ENCODE results near the gene EFHD1.
"Not testable (repeated sequence)": the region's sequence is repeated elsewhere in the genome, so short reads cannot be mapped to it uniquely, and the experiment has no call there.

The EFHD1 gene

DNA sequence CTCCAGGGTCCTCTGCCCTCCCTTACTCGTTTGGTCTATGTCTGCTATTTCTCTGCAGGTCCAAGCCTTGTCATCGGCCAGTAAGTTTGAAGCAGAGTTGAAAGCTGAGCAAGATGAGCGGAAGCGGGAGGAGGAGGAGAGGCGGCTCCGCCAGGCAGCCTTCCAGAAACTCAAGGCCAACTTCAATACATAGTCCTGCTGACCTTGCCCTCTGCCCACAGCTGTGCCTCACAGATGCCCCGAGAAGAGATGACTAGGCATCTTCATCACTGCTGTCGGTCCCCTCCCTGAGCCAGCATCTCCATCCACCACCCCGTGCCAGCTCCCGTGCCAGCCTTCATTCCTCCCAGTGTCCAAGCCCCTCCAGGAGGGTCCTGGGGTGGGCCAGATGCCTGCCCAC lies 48.1 kb downstream of the EFHD1 start:
- Histone ChIP-seq H3K27me3 (replicated peaks; ENCODE audit: control insufficient read depth, insufficient read depth, low read length) (peaks cover 4% of the 10 kb centered on the region), H3K9ac (ENCODE audit: low read length) (no peak overlapping the region), H3K9me3 (ENCODE audit: control insufficient read depth, low read length) (no peaks in the 10 kb centered on the region), H3K4me3 (ENCODE audit: low read length) (no peak overlapping the region), H3K36me3 (ENCODE audit: control insufficient read depth, insufficient read depth, low read length, severe bottlenecking) (peaks cover 6% of the 10 kb centered on the region), H3K4me1 (ENCODE audit: control insufficient read depth, insufficient read depth, low read length) (no peaks in the 10 kb centered on the region)
- DNase-seq (ENCODE audit: low read depth): no peak

DNA sequence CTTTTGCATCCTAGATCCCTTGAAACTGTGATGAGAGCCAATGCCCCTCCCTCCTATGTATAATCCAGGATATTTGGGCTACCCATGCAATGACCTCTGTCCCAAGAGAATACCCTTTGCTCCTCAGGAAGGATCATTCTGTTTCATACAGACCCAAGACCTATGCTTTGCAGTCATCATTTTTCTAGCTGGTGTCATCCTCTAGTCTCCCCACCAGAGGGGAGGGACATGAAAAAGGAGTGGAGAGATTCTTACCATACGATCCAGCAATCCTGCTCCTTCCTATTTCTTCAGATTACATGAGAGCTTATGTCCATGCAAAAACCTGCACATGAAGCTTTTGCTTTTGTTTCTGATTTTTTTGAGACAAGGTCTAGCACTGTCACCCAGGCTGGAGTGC lies 50.0 kb downstream of the EFHD1 start:
- peaks cover 4% of the 10 kb centered on the region for H3K27me3 ChIP-seq (replicated peaks; ENCODE audit: control insufficient read depth, insufficient read depth, low read length)
- H3K4me1 ChIP-seq (ENCODE audit: control insufficient read depth, insufficient read depth, low read length): no peaks in the 10 kb centered on the region
- H3K9me3 ChIP-seq (ENCODE audit: control insufficient read depth, low read length): no peaks in the 10 kb centered on the region
- no peak overlapping the region for H3K4me3 ChIP-seq (ENCODE audit: low read length)
- H3K36me3 ChIP-seq (ENCODE audit: control insufficient read depth, insufficient read depth, low read length, severe bottlenecking): peaks cover 6% of the 10 kb centered on the region
- no peak for DNase-seq (ENCODE audit: low read depth)
- no peak overlapping the region for H3K9ac ChIP-seq (ENCODE audit: low read length)

DNA sequence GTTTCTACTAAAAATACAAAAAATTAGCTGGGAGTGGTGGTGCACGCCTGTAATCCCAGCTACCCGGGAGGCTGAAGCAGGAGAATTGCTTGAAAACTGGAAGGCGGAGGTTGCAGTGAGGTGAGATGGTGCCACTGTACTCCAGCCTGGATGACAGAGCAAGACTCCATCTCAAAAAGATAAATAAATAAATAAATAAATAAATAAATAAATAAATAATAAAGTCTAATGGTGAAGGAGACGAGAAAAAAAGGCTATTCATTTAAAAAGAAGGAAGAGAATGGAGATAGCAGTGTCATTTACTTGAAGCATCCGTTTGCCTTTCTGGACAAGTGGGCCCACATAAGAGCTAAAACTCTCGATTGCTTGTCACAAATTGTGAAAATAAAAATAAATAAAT lies 52.0 kb downstream of the EFHD1 start:
- H3K36me3 ChIP-seq (ENCODE audit: control insufficient read depth, insufficient read depth, low read length, severe bottlenecking); H3K9ac ChIP-seq (ENCODE audit: low read length); H3K4me3 ChIP-seq (ENCODE audit: low read length); H3K4me1 ChIP-seq (ENCODE audit: control insufficient read depth, insufficient read depth, low read length); H3K9me3 ChIP-seq (ENCODE audit: control insufficient read depth, low read length); DNase-seq (ENCODE audit: low read depth); H3K27me3 ChIP-seq (replicated peaks; ENCODE audit: control insufficient read depth, insufficient read depth, low read length): not testable (repeated sequence)

DNA sequence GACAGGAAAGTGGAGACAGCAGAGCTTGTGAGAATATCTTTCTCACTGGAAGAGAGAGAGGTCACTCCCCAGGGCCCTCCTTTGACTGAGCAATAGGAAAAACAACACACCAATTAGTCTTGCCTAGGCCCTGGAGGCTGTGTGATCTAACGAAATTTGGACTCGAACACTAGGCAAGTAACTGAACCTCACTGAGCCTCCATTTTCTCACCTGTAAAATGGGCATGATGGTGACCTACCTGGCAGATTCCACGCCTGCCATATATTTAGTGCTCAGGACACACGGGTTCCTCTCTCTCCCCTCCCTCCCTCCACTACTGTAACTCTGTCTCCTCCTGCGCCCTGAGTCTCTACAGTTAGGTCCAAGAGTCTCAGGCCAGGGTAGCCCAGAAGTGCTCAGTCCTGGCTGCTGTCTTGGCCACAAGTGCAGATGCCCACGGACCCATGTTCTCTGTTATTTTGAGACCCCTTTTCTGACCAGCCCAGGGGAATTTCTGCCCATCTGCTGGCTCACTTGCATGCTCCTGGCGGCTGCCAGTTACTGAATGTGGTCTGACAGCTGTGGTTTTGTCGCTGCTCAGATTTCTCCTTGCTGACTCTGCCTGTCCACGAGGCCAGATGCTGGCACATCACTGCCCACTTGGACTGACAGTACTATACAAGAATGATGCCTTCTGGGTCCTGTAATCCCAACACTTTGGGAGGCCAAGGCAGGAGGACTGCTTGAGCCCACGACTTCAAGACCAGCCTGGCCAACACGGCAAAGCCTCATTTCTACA lies 54.2 kb downstream of the EFHD1 start:
- H3K4me1 ChIP-seq (ENCODE audit: control insufficient read depth, insufficient read depth, low read length): no peaks in the 10 kb centered on the region
- DNase-seq (ENCODE audit: low read depth): no peak
- H3K27me3 ChIP-seq (replicated peaks; ENCODE audit: control insufficient read depth, insufficient read depth, low read length): no peaks in the 10 kb centered on the region
- no peaks in the 10 kb centered on the region for H3K9me3 ChIP-seq (ENCODE audit: control insufficient read depth, low read length)
- H3K36me3 ChIP-seq (ENCODE audit: control insufficient read depth, insufficient read depth, low read length, severe bottlenecking): no peaks in the 10 kb centered on the region
- no peak overlapping the region for H3K4me3 ChIP-seq (ENCODE audit: low read length)
- no peak overlapping the region for H3K9ac ChIP-seq (ENCODE audit: low read length)

DNA sequence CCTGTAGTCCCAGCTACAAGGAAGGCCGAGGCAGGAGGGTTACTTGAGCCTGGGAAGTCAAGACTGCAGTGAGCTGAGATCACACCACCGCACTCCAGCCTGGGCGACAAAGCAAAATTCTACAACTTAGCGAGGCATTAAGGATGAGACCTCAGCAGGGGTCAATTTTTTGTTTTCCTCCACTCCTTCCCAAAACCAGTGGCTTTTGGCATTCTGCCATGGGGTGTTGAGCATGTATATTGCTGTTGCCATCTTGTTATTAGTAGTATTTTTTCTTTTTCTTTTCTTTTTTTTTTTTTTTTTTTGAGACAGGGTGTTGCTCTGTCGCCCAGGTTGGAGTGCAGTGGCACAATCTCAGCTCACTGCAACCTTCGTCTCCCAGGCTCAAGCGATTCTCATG lies 54.8 kb downstream of the EFHD1 start:
- no peaks in the 10 kb centered on the region for H3K4me1 ChIP-seq (ENCODE audit: control insufficient read depth, insufficient read depth, low read length)
- H3K27me3 ChIP-seq (replicated peaks; ENCODE audit: control insufficient read depth, insufficient read depth, low read length): no peaks in the 10 kb centered on the region
- H3K4me3 ChIP-seq (ENCODE audit: low read length): no peak overlapping the region
- H3K9me3 ChIP-seq (ENCODE audit: control insufficient read depth, low read length): no peaks in the 10 kb centered on the region
- no peaks in the 10 kb centered on the region for H3K36me3 ChIP-seq (ENCODE audit: control insufficient read depth, insufficient read depth, low read length, severe bottlenecking)
- no peak for DNase-seq (ENCODE audit: low read depth)
- no peak overlapping the region for H3K9ac ChIP-seq (ENCODE audit: low read length)

DNA sequence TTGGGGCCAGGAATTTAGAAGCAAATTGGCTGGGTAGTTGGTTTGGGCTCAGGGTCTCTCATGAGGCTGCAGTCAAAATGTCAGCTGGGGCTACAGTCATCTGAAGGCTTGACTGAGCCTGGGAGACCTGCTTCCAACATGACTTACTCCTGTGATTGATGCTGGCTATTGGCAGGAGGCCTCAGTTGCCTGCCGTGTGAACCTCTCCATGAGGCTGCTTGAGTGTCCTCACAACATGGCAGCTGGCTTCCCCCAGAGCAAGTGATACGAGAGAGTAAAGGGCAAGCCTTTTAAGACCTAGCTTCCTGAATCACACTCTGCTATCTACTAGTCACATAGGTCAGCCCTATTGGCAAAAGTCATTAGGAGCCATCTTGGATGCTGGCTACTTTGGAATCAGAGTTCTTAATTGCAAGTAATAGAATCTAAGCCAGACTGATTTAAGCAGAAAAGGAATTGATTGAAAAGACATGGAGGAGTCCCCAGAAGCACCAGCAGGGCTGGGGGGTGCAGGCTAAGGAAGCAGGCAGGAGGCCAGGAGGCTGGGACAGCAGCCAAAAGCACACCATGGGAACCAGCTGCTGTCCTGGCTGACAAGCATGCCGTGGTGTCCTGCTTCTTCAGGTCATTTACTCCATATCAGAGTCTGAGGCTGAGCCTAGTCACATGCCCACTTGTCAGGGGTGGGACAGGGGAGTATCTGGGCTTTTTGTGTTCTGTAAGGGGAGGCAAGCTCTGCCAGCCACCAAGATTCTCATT lies 55.9 kb downstream of the EFHD1 start:
- no peak overlapping the region for H3K9ac ChIP-seq (ENCODE audit: low read length)
- H3K4me3 ChIP-seq (ENCODE audit: low read length): no peak overlapping the region
- no peaks in the 10 kb centered on the region for H3K27me3 ChIP-seq (replicated peaks; ENCODE audit: control insufficient read depth, insufficient read depth, low read length)
- H3K4me1 ChIP-seq (ENCODE audit: control insufficient read depth, insufficient read depth, low read length): no peaks in the 10 kb centered on the region
- no peaks in the 10 kb centered on the region for H3K9me3 ChIP-seq (ENCODE audit: control insufficient read depth, low read length)
- DNase-seq (ENCODE audit: low read depth): peak; percentile 18
- no peaks in the 10 kb centered on the region for H3K36me3 ChIP-seq (ENCODE audit: control insufficient read depth, insufficient read depth, low read length, severe bottlenecking)

DNA sequence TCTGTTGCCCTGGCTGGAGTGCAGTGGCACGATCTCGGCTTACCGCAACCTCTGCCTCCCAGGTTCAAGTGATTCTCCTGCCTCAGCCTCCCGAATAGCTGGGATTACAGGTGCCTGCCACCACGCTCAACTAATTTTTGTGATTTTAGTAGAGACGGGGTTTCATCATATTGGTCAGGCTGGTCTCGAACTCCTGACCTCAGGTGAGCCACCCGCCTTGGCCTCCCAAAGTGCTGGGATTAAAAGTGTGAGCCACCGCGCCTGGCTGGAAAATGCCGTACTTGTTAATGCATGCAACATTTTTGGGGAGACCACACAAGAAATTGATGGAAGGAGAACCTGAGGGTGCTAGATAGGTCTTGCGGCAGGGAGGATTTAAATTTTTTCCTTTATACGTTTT lies 57.7 kb downstream of the EFHD1 start:
- H3K9me3 ChIP-seq (ENCODE audit: control insufficient read depth, low read length); H3K36me3 ChIP-seq (ENCODE audit: control insufficient read depth, insufficient read depth, low read length, severe bottlenecking); H3K27me3 ChIP-seq (replicated peaks; ENCODE audit: control insufficient read depth, insufficient read depth, low read length); H3K4me1 ChIP-seq (ENCODE audit: control insufficient read depth, insufficient read depth, low read length); H3K9ac ChIP-seq (ENCODE audit: low read length); DNase-seq (ENCODE audit: low read depth); H3K4me3 ChIP-seq (ENCODE audit: low read length): not testable (repeated sequence)

DNA sequence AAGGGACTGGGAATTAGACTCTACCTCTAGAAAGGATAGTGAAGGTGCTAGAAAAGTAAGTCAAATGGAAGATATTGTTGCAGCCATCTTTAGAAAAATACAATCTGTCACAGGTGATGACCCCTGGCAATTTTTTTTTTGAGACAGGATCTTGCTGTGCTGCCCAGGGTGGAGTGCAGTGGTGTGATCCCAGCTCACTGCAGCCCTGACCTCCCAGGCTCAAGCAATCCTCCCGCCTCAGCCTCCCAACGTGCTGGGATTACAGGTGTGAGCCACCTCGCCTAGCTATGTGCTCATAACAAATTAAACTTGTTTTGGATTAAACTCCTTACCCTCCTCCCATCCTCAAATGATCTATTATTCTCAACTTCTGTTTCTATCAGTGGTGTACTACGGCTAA lies 59.9 kb downstream of the EFHD1 start:
- no peaks in the 10 kb centered on the region for H3K36me3 ChIP-seq (ENCODE audit: control insufficient read depth, insufficient read depth, low read length, severe bottlenecking)
- no peak for DNase-seq (ENCODE audit: low read depth)
- H3K27me3 ChIP-seq (replicated peaks; ENCODE audit: control insufficient read depth, insufficient read depth, low read length): no peaks in the 10 kb centered on the region
- no peak overlapping the region for H3K9ac ChIP-seq (ENCODE audit: low read length)
- H3K4me3 ChIP-seq (ENCODE audit: low read length): no peak overlapping the region
- no peaks in the 10 kb centered on the region for H3K9me3 ChIP-seq (ENCODE audit: control insufficient read depth, low read length)
- H3K4me1 ChIP-seq (ENCODE audit: control insufficient read depth, insufficient read depth, low read length): peaks cover 9% of the 10 kb centered on the region

DNA sequence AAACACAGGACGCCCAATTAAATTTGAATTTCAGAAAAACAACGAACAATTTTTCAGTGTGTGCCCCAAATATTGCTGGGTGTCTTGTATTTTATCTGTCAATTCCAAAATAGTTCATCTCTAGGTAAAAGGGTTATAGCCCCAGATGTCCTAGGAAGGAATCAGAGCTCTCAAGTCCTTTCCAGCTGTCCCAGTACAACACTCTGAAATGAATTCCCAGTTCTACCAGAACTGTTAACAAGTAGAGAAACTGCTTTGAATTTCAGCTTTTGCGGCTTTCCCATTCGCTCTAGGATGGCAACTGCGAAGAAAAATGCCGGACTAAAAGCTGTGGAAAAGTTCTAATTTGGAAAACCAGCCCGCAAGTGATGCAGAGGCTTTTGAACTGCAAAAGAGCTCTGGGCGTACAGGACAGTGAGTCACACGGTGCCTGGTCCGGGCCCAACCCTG lies 63.2 kb downstream of the EFHD1 start:
- Histone ChIP-seq H3K36me3 (ENCODE audit: control insufficient read depth, insufficient read depth, low read length, severe bottlenecking) (no peaks in the 10 kb centered on the region), H3K9ac (ENCODE audit: low read length) (peak overlapping the region; percentile 85), H3K27me3 (replicated peaks; ENCODE audit: control insufficient read depth, insufficient read depth, low read length) (no peaks in the 10 kb centered on the region), H3K9me3 (ENCODE audit: control insufficient read depth, low read length) (no peaks in the 10 kb centered on the region), H3K4me1 (ENCODE audit: control insufficient read depth, insufficient read depth, low read length) (peaks cover 30% of the 10 kb centered on the region), H3K4me3 (ENCODE audit: low read length) (peak overlapping the region; percentile 91)
- DNase-seq (ENCODE audit: low read depth): no peak

DNA sequence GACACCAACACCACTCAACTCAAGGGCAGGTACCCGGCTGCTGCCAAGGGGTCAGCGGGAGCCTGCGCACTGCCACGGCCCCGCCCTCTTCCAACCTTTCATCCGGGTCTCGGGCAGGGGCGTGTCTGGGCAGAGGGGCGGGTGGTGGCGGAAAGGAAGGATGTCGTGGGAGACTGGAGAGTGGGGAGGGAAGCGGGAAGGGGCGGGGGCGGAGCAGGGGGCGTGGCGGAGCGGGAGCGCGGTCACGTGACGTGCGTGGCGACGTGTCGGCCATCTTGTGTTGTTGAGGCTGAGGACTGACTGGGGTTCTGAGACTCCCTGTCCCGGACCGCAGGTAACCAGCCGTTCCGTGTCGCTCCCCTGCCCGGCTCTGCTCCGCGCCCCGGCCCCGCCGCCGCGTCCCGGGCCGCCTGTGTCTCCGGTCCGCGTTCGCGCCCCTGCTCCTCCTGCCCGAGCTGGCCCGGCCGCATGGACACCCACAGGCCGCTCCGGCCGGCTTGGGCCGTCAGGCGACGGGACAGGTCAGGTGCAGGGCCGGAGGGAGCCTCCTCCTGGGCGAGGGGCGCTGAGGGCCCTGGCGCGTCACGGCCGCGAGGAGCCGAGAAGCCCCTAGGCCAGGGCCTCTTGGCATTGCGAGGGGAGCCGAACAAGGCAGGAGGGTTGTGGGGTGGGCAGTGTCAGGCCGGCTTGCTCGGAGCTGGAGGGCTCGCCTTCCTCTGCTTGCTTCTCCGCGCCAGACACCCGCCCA lies 63.8 kb downstream of the EFHD1 start, which contains the start of gene GIGYF2:
Gene GIGYF2 (plus strand): TSS at position 273 of the 748 bp plus-strand sequence. CDS start 37,867 bp downstream, outside the sequence.
- Histone ChIP-seq H3K27me3 (replicated peaks; ENCODE audit: control insufficient read depth, insufficient read depth, low read length) (no peaks in the 10 kb centered on the region), H3K36me3 (ENCODE audit: control insufficient read depth, insufficient read depth, low read length, severe bottlenecking) (no peaks in the 10 kb centered on the region), H3K4me3 (ENCODE audit: low read length) (peak within 1 kb of the TSS; percentile 91), H3K9me3 (ENCODE audit: control insufficient read depth, low read length) (no peaks in the 10 kb centered on the region), H3K9ac (ENCODE audit: low read length) (peak within 1 kb of the TSS; percentile 93), H3K4me1 (ENCODE audit: control insufficient read depth, insufficient read depth, low read length) (peaks cover 30% of the 10 kb centered on the region)
- DNase-seq (ENCODE audit: low read depth): peak; percentile 98

DNA sequence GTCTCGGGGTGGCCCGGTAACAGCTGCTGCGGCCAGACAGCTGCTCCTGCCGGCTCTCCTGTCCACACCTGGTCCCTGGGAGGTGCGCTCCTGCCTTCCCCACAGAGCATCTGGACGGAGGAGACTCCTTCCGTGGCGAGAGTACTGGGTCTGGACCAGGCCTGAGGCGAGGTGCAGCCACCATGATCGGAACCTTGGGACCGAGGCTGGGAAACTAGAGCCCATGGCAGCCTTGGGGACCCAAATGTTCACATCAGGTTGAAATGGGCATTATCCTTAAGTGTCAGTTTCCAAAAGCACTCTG lies 64.4 kb downstream of the EFHD1 start:
- peak overlapping the region; percentile 91 for H3K4me3 ChIP-seq (ENCODE audit: low read length)
- no peaks in the 10 kb centered on the region for H3K27me3 ChIP-seq (replicated peaks; ENCODE audit: control insufficient read depth, insufficient read depth, low read length)
- DNase-seq (ENCODE audit: low read depth): no peak
- H3K36me3 ChIP-seq (ENCODE audit: control insufficient read depth, insufficient read depth, low read length, severe bottlenecking): no peaks in the 10 kb centered on the region
- H3K9ac ChIP-seq (ENCODE audit: low read length): peak overlapping the region; percentile 93
- no peaks in the 10 kb centered on the region for H3K9me3 ChIP-seq (ENCODE audit: control insufficient read depth, low read length)
- H3K4me1 ChIP-seq (ENCODE audit: control insufficient read depth, insufficient read depth, low read length): peaks cover 30% of the 10 kb centered on the region

Data from adipocyte (in vitro differentiated cells).